Right ventricle myocardium superior (tissue), 1 donor: Measurements from ENCODE around the gene UBE2J1. TPM values are rescaled to one million over a fixed set of nuclear protein-coding genes. Genes with fewer than 3 reads are reported as not detected.
"Not testable (repeated sequence)": the region's sequence is repeated elsewhere in the genome, so short reads cannot be mapped to it uniquely, and the experiment has no call there.

Source experiments
- ATAC-seq: fragments of 200-7000 bp; cut with Tn5 transposase; one replicate; pipeline ENCODE4 v1.9.1; 2020; ENCODE audit warnings: mild to moderate bottlenecking; ENCODE audit not compliant: poor library complexity
- DNase-seq: peaks from one replicate; pipeline ENCODE4 v3.0.0-alpha.2; 2020
- intact Hi-C: fragments of 100-400 bp; cut with DNase I; formaldehyde crosslinking; loops from one replicate; pipeline ENCODE4 v1.11.2; 2022
- total RNA-seq: library from RNA; stranded (reverse); fragmentation: NEBNext Ultra II Directional; extraction: Animal tissue kit (Norgen Biotek cat#: 25700); gene quantifications from one replicate; pipeline ENCODE4 v1.2.1, GENCODE V29; 2021
- donor health status: DM: no; HTN: yes; CAD: no; lungs with severe emphysema.

Gene UBE2J1
- total RNA-seq, 1 donor from 2014 or later: 11.9 TPM

DNA sequence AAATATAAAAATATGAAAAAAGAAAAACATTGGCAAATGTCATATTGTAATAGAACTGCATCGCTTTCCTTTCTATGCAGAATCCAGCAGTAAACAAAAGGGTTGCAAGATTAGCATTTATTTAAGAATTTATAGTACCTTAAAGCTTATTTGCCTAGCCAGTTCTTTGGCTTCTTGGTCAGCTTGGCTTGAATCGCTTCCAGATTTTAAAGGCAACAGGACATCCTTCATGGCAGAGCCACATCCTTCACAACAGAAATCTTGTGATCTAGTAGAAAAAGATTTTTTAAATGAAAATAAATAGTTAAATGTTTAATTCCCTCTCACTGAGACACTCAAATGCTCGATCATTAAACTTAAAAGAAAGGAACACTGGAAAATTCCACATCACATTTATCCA is 17.4 kb downstream of the UBE2J1 start:
- ATAC-seq (no peak), DNase-seq (no peak)
- intact Hi-C loops: no loop called here

DNA sequence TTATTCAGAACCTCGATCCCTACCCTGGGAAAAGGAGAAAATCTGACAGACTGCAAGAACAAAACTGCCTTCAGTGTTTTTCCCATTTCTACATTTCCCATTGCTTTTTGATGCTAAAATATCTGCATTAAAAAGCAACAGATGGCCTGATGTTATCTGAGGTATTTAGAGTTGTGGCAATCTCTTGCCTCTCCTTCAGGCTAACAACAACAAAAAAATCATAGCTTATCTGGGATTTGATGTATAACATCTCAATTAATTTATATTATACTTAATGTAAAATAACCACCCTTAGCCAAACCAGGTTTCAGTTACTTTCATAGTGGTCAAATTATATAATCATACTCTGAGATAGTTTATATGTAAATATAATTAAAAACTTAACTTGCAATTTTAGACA is 21.6 kb downstream of the UBE2J1 start:
- intact Hi-C loops: no loop called here
- ATAC-seq: no peak
- DNase-seq: no peak

DNA sequence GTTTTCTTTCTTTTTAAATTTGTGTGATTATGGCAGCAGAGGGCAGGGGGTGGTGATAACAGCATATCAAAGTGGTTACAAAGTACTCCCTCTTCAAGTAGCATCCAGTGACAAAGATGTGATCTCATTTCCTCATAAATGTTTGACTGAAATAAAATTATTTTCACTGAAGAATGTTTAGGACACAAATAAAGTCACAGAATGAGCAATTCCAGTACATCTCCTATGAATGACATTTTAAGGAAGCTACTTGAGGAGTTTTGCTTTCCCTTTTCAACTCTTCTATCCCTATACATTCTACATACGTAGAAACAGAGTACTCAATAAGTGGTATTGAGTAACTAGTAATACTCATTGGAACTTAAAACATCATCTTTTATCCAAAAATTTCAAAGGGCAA is 23.5 kb downstream of the UBE2J1 start:
- intact Hi-C loops: no loop called here
- no peak for ATAC-seq
- DNase-seq: no peak

DNA sequence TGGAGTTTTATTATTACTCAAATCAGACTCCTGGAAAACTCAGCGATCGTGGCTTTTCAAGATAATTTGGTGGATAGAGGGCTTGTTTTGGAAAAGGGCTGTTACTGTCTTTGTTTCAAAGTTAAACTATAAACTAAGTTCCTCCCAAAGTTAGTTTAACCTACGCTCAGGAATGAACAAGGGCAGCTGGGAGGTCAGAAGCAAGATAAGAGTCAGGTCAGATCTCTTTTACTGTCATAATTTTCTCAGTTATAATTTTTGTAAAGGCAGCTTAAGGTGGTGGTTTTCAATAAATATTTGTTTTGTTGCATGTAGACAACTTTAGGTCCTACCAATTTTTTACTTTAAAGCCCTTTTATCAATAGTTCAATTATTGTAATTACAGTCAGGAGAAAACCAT is 28.2 kb downstream of the UBE2J1 start:
- no peak for ATAC-seq
- DNase-seq: no peak
- intact Hi-C loops: no loop called here

DNA sequence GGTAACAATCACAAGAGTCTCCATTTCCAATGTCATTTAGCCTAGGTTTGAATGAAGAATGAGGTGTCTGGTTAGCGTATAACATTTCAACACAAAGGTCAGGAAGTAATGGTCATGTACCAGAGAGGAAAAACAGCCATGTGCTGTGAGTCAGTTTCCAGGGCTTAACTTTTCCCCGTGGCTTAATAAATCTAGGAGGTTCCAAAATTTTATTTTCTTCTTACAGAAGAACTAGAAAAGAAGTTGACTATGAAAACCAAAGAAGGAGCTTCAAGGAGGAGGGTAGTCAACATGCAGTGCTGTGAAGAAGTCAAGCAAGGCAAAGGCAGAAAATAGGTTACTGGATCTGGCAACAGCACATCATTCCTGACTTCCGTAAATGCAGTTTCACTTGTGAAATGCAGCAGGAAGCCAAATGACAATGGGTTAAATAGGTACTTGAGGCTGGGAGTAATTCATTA is 29.0 kb downstream of the UBE2J1 start:
- intact Hi-C loops: no loop called here
- DNase-seq: no peak
- peak; percentile 32 for ATAC-seq

DNA sequence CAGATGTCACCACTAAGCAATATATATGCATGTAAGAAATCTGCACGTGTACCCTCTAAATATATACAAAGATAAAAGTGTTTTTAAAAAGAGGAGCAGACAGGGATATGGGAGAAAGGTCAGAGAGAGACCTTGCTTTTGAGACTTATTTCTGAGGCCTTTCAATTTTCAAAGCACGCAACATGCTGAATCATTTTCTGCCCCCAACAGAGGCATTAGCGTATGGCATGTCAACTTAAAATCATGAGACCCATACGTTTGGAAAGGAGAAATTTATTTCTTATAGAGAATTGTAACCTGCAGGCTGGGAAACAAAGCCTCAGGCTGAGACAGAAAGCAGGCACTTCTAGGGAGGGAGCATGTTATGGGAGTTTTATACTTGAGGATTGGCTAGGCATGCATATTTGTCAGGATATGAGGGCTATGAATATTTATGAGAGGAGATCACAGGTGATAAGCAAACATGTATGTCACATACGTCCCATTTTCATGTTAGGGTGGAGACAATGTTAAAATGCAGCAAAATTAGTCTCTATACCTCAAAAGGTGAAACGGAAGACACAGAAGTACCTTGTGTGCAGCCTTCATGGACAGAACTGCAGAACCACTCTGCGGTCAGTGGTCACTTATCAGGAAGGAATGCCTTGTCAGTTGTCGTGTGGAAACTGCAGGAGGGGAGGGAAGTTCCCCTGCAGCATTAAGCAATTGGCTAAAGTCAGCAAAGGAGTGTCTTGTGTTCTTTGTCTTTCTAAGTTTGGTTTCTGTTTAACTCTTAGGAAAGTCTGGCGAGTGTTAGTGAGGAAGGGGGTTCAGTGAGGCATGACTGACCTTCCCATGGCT is 31.2 kb downstream of the UBE2J1 start:
- DNase-seq: no peak
- peak; percentile 68 for ATAC-seq
- intact Hi-C loops: no loop called here

DNA sequence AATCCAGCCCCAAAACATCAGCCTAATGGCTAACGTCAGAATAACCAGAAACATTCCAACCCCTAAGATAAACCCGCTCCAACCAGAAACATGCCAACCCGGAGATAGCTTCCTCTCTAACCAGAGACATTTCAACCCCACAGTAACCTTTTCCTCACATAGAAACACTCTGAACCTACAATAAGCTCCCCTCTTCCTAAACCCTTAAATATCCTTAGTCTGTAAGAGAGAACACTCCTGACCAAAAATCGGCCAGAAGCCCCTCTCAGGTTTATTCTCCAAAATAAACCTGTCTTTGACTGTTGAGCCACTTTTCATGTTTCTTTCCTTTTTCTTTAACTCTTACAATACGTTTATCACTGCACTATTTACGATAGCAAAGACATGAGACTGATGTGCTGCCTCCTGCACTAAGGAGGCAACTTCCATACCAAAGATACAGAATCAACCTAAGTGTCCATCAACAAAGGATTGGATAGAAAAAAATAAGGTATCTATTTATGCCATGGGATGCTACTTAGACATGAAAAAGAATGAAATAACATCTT is 32.4 kb downstream of the UBE2J1 start:
- DNase-seq (no peak), ATAC-seq (no peak)
- intact Hi-C loops: no loop called here

DNA sequence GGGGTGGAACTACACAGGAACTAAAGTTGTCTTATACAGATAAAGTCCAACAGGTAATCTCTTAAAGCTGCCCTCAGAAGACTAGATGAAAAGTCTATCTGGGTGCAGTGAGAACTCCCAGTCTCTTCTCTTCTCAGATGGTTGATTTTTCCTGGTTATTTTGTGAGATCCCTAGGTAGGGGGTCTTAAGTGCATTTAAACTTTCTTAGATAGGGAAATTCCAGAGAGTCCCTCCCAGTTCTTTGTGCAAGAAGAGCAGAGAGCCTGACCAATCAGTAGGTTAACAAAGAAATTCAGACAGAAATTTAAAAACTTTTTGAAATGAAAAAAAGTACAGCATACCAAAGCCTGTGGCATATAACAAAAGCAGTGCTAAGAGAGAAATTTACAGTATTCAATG is 35.5 kb downstream of the UBE2J1 start:
- no peak for DNase-seq
- ATAC-seq: no peak
- intact Hi-C loops: no loop called here

DNA sequence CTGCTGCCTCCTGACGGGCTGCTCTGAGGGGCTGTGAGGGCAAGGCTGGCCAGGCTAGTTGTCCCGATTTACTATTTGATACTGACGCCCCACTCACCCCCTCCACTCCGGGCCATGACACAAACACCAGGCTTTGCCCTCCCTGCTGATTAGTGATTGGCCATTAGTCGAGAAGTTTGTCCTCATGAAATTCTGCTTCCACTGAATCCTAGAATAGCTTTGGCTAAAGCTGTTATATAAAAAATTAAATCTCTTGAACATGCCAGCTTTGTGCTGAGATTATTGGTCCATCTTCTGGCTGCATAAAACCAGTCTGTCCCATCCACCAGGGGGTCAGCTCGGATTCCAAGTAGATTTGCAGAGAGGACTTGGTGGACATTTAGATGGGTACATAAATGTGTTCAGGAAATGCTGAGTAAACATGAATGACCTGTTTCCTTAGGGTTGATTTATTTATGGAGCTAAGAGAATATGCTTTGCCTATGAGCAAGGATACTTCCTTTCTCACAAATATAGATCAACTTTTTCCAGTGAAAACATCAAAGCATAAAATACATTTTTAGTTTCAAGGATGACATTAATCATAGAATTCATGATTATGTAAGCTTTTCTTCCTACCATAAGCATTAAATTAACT is 37.2 kb downstream of the UBE2J1 start, which contains the start of gene GABRR2:
Gene GABRR2 (minus strand): TSS at position 51 of the 637 bp plus-strand sequence. CDS start 134 bp downstream, outside the sequence.
- DNase-seq (no peak), ATAC-seq (no peak)
- intact Hi-C loops: no loop called here

DNA sequence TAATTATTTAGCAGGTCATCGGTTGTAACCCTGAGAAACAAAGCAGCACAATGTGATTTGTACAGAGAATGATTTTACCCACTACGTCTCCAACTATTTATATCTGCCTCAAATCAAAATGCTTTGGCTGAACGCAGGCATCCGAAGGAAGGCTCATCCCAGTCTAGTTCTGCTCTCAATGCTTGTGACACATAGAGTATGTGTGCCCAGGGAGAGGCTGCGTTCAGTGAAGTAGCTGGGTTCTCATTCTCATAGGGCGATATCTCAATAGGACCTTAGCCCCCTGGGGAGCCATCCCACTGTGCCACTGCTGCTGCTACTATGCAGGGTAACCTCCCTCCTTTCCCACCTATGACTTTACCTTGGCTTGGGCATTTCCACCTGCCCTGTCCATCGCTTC is 37.8 kb downstream of the UBE2J1 start:
- ATAC-seq (no peak), DNase-seq (no peak)
- intact Hi-C loops: loop anchor here (5.0 kb wide), 1 partner anchor 53 kb away; no protein-coding TSS in a partner anchor

DNA sequence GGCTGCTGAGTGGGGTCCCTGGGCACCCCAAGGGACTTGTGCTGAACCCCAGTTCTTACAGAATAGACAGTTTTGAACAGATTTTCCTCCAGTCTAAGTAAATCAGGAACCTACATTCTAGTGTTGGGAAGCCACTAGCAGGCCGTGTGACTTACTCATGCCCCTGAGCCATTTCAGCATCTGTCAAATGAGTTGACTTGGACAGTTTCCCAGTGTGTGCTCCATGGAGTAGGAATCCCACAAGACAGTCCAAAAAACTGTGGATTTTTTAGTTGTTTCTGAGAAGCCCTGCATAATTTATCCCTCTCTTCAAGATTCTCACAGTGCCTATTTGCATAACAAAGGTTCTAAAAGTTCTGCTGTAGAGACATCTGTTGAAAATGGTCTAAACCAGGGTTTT is 39.5 kb downstream of the UBE2J1 start:
- intact Hi-C loops: loop anchor here (5.0 kb wide), 1 partner anchor 54 kb away; no protein-coding TSS in a partner anchor
- DNase-seq (no peak), ATAC-seq (peak; percentile 84)

DNA sequence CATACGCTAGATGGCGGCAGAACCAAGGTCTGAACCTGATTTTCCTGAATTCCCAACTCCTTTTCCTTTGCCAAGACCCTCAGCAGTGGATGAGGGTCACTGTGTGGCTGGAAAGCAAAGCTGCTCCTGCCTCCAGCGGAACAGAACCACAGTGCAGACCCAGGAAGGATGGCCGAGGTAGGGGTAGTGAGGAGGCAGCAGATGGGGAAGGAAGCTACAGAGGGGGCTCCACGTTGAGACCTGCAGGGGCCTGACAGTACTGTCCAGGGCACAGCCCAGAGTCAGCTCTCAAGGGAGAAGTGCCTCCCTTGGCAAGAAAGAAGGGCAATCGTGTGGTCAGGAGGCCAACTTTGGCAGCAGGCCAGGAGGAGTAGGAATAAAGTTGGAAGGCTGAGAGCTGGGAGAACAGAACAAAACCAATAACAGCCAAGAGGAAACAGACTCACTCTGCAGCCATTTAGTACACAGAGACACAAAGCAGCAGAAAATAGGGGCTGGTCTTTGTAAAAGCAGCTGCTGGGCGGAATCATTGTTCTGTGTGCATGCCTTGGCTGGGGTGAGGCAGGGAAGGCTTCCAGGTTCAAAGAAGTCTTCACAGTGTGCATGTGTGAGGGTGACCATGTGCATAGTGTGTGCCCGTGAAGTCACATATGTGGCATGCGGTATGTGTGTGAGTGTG is 40.5 kb downstream of the UBE2J1 start:
- DNase-seq: peak; percentile 80
- intact Hi-C loops: loop anchor here (5.0 kb wide), 1 partner anchor 55 kb away; no protein-coding TSS in a partner anchor
- ATAC-seq: peak; percentile 81

DNA sequence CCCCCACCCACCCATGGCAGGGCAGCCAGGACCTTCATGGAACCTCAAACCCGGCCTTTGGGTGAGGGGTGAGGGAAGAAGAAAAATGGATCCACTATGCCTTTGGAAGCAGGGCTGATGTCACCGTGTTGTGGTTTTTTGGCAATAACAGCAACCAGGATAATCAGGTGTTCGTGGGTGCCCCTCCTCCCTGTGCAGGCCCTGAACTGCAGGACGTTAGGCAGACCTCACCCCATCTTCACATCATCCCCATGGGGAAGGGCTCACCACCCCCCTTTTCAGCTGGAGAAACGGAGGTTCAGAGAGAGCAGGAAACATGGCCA is 41.0 kb downstream of the UBE2J1 start:
- no peak for DNase-seq
- intact Hi-C loops: loop anchor here (5.0 kb wide), 1 partner anchor 56 kb away; no protein-coding TSS in a partner anchor
- ATAC-seq: no peak

DNA sequence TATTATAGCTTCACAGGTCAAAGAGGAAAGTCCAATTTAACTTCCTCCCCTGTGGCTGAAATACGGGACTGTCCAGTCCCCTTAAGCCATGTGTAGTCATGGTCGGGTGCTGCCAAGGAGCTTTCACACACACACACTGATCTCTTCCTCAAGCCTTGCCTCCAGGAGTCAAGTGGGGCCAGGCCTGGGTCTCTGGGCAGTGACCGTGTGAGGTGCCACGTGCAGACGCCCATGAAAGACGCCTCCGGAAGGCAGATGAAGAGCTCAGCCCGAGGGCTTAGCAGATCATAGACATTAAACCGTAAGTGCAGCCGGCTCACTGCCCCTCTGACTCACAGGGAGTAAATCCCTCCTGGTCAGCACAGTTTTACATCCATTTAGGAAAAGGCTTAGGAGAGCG is 41.6 kb downstream of the UBE2J1 start:
- no peak for ATAC-seq
- intact Hi-C loops: loop anchor here (5.0 kb wide), 1 partner anchor 56 kb away; no protein-coding TSS in a partner anchor
- no peak for DNase-seq

DNA sequence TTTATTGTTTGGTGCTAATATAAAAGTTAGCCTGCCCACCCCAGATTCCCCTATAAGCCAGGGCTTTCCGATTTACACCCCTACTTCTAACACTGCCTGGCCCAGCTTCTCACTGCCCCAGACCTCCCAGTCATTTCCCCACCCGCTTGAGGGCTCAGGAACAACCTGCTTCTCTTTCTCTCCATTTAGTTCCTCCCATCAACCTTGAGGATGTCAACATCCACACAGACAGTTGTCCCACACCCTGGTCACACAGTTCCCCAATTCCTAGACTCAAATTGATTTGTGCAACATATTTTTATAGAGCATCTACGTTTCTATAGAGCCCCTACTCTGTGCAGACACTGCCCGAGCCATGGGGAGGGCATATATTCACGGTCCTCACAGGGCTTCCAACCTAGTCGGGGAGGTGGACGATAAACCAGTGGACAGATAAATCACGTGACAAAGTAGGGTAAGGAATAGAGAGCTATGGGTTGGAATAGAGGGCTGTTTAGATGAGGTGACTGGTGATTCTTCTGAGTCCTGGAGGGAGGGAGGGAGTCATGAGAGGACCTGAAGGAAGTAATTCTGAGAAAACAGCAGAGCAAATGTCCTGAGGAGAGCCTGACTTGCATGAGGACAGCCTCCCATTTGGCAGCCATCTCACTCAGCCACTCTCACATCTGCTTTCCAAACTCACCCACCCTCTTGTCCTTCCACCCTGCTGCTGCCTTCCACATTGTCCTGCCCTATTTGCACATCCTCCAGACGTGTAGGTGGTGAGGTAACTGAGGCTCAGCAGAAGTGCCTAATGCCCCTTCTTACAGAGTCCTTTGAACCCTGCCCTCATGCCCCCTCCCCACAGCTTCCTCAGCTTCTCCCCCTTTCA is 43.8 kb downstream of the UBE2J1 start:
- ATAC-seq: no peak
- intact Hi-C loops: no loop called here
- no peak for DNase-seq

DNA sequence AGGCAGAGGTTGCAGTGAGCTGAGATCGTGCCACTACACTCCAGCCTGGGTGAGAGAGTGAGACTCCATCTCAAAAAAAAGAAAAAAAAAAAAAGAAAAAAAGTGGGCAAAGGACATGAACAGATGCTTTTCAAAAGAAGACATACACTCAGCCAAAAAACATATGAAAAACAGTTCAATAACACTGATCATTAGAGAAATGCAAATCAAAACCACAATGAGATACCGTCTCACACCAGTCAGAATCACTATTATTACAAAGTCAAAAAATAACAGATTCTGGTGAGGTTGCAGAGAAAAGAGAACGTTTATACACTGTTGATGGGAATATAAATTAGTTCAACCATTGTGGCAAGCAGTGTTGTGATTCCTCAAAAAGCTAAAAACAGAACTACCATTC is 48.0 kb downstream of the UBE2J1 start:
- ATAC-seq, intact Hi-C loops: not testable (repeated sequence)

DNA sequence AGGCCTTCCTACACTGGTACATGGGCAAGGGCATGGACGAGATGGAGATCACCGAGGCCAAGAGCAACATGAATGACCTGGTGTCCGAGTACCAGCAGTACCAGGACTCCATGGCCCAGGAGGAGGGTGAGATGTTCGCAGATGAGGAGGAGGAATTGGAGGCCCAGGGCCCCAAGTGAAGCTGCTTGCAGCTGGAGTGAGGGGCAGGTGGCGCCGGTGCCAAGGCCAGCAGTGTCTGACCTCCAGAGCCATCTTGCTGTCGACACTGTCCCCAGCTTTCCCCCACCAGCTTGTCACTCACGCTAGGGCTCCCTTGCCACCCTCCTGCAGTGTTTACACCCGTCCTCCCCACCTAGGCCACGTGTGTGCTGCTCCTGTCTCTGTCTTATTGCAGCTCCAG is 49.6 kb downstream of the UBE2J1 start:
- no peak for DNase-seq
- intact Hi-C loops: no loop called here
- ATAC-seq: no peak

More for the DNA sequence above, 48.0 kb downstream of the UBE2J1 start:
- DNase-seq: not testable (repeated sequence)

DNA sequence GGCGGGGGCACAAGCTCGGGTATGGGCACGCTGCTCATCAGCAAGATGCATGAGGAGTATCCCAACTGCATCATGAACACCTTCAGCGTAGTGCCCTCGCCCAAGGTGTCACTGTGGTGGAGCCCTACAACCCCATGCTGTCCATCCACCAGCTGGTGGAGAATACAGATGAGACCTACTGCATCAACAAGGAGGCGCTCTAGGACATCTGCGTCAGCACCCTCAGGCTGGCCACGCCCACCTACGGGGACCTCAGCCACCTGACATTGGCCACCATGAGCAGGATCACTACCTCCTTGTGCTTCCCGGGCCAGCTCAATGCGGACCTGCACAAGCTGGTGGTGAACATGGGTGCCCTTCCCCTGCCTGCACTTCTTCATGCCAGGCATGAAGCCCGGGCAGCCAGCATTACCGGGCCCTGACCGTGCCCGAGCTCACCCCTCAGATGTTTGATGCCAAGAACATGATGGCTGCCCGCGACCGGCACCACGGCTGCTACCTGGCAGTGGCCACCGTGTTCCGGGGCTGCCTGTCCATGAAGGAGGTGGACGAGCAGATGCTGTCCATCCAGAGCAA is 50.2 kb downstream of the UBE2J1 start:
- ATAC-seq (no peak), DNase-seq (no peak)
- intact Hi-C loops: no loop called here
